ENCODE data around the gene GNG12.

DNA sequence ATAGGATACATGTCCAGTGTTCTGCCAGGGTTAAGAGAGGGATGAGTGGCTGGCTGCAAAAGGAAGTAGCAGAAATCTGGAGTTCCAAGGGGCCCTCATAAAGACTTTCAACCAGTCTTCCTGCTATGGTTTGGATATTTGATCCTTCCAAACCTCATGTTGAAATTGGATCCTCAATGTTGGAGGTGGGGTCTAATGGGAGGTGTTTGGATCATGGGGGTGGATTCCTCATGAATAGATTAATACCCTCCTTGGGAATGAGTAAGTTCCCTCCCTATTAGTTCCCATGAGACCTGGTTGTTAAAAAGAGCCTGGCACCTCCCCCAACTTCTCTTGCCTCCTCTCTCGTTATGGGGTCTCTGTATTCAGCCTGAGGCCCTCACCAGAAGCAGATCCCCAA lies 10.1 kb upstream of the GNG12 start:
- TF ChIP-seq, protein P1, sequence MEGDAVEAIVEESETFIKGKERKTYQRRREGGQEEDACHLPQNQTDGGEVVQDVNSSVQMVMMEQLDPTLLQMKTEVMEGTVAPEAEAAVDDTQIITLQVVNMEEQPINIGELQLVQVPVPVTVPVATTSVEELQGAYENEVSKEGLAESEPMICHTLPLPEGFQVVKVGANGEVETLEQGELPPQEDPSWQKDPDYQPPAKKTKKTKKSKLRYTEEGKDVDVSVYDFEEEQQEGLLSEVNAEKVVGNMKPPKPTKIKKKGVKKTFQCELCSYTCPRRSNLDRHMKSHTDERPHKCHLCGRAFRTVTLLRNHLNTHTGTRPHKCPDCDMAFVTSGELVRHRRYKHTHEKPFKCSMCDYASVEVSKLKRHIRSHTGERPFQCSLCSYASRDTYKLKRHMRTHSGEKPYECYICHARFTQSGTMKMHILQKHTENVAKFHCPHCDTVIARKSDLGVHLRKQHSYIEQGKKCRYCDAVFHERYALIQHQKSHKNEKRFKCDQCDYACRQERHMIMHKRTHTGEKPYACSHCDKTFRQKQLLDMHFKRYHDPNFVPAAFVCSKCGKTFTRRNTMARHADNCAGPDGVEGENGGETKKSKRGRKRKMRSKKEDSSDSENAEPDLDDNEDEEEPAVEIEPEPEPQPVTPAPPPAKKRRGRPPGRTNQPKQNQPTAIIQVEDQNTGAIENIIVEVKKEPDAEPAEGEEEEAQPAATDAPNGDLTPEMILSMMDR (IDR thresholded peaks at IDR 0.05): no peak
- no peak for TF ChIP-seq POLR2A (IDR thresholded peaks at IDR 0.05)

Data from testis (tissue), 2 donors.